D721Med (cell line): Measurements from ENCODE around the gene GTF2H2.
"Not testable (repeated sequence)": the region's sequence is repeated elsewhere in the genome, so short reads cannot be mapped to it uniquely, and the experiment has no call there.

ENCODE experiments used
- DNase-seq: peaks from one replicate; pipeline ENCODE4 v3.0.0; 2011; ENCODE audit warnings: low spot score; ENCODE audit not compliant: insufficient read length
- FAIRE-seq: peaks from 2 replicates; lab custom pipeline; 2011; peaks lifted over from hg19 to GRCh38; lab: Jason Lieb, UNC

The GTF2H2 gene

DNA sequence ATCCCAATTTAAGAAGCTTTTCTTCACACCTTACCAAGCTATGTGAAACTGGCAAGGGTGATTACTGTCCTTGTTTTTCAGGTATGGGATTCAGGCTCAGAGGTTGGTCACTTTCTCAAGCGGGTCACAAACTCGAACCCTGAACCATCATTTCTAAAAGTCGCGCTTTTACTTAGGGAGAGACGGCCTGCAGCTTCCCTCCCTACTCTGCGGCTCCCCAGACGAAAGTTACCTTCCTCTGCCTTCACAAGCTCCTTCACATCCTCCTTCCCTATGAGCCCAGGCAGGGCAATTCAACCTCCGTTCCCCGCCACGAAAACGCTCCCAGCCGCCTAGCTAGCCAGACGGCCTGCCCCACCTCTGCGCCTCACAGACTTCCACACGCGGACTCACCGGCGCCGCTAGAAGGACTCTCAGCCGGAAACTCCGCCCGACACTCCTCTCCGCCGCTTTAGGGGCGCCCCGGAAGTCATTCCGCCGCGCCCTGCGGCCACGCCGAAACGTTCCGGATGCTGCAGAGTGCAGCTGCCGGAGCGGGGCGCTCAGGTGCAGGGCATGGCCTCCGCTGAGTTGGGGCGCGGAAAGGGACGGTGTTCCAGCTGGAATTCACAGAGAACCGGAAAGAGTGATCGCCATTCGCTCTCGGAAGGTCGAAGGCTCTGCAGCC is at the start of gene GTF2H2:
Gene GTF2H2 (minus strand): TSS at position 415 of the 667 bp plus-strand sequence. CDS start 4,913 bp downstream, outside the sequence.
- not testable (repeated sequence) for DNase-seq, FAIRE-seq

DNA sequence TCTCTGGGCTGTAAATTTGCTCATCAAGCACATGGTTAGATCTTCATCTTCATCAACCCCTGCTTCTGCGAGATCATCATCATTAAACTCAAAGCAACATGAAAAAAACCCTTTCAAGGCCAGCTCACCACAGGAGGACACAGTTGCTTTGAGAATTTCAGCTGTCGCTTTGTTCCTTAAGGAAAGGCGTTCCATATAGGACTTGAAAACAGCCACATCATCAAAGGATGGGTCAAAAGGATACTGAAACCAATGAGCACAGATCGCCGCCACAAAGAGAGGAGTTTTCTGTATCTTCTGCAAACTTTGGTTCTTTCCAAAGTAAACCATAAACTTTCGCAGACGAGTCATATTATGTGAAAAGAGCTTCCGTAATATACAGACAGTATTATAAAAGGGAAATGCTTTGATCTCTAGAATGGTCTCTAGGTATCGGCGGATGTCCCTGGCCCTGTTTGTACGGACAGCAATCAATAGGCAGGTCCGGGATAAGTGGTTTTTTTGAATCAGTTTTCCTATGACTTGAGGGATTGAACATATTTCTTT is 42.3 kb upstream of the GTF2H2 start:
- FAIRE-seq, DNase-seq: not testable (repeated sequence)

DNA sequence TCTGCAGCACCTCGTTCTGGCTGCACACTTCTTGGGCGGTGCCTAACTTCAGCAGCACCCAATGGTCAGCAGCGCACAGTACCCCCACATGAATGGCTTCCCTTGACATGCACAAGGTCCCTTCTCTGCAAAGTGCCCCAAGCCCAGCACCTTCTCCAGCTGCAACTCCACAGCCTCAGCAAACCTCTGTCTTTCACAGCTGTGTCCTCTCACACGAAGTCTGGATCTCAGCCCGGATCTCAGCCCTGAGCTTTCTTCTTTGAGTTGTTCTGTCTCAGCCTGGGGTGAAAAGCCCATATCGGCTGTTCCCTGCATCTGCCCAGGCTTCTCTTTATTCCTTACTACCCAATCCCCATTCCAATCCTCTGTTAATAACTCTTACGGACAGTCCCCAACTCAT is 32.5 kb upstream of the GTF2H2 start:
- DNase-seq, FAIRE-seq: not testable (repeated sequence)

DNA sequence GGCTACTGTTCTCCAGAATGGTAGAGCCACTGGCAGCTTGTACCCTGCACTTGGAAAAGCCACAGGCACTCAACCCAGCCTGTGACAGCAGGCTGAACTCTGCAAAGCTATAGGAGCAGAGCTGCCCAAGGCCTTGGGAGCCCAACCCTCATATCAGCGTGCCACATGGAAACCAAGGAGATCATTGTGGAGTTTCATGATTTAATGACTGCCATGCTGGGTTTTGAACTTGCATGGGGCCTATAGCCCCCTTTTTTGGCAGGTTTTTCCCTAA is 30.4 kb upstream of the GTF2H2 start:
- not testable (repeated sequence) for FAIRE-seq, DNase-seq

DNA sequence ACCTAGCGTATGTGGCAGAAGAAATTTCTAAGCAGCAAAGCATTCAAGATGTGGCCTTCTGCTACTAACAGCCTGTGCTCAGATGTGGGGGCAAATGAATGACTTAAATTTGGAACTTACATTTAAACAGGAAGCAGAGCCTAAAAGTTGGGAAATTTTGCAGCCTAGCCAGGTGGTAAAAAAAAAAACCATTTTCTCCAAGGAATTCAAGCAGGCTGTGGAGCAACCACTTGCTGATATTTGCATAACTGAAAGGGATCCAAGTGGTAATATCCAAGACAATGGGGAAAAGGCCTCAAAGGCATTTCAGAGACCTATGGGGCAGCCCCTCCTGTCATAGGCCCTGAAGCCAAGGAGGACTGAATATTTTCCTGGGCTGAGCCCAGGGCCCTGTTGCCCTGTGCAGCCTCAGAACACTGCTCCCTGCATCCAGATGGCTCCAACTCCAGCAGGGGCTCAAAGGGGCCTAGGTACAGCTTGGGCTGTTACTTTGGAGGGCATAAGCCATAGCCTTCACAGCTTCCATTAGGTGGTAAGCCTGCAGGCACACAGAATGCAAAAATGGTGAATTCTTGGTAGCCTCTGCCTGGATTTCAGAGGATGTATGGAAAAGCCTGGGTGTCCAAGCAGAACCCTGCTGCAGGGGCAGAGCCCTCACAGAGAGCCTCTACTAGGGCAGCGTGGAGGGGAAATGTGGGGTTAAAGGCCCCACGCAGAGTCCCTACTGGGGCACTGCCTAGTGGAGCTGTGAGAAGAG is 29.9 kb upstream of the GTF2H2 start:
- DNase-seq, FAIRE-seq: not testable (repeated sequence)

DNA sequence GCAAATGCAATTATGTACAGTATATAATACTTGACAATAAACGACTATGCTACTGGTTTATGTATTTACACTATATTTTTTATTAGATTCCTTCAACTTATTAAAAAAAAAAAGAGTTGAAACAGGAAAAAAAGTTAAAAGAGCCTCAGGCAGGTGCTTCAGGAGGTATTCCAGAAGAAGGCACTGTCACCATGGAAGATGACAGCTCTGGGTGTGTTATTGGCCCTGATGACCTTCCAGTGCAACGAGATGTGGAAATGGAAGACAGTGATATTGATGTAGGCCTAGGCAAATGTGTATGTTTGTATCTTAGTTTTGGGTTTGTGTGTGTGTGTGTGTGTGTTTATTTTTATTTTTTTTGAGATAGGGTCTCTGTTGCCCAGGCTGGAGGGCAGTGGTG is 22.3 kb upstream of the GTF2H2 start:
- not testable (repeated sequence) for FAIRE-seq, DNase-seq

DNA sequence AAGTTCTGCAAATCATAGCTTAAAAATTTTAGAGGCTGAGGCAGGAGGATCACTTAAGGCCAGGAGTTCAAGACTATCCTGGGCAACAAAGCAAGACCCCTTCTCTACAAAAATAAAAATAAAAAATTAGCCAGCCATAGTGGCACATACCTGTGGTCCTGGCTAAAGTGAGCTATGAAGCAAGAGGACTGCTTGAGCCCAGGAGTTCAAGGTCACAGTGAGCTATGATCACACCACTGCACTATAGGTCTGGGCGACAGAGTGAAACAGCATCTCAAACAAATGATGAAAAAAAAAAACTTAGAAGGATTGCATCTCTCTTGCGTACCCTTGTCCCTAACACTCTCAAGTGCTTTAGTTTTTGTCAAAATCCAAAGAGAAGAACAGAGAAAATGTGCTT is 21.3 kb upstream of the GTF2H2 start:
- not testable (repeated sequence) for FAIRE-seq, DNase-seq

DNA sequence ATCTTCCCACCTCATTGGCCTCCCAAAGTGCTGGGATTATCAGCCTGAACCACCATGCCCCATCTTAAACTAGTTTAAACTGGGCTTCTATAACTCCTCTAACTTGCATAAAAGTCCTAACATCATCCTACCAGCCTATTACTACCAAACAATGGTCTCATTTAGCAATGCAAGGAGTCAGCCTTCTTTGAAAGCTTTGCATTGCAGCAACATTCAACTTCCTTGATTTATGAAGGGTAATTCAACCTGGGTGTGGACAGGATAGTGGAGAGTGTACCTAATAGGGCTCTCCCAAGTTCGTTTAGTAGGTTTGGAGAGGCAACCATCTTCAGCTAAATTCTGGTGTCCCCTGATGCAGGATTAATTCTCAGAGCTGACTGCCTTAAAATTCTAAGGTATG is 18.7 kb upstream of the GTF2H2 start:
- not testable (repeated sequence) for FAIRE-seq, DNase-seq

DNA sequence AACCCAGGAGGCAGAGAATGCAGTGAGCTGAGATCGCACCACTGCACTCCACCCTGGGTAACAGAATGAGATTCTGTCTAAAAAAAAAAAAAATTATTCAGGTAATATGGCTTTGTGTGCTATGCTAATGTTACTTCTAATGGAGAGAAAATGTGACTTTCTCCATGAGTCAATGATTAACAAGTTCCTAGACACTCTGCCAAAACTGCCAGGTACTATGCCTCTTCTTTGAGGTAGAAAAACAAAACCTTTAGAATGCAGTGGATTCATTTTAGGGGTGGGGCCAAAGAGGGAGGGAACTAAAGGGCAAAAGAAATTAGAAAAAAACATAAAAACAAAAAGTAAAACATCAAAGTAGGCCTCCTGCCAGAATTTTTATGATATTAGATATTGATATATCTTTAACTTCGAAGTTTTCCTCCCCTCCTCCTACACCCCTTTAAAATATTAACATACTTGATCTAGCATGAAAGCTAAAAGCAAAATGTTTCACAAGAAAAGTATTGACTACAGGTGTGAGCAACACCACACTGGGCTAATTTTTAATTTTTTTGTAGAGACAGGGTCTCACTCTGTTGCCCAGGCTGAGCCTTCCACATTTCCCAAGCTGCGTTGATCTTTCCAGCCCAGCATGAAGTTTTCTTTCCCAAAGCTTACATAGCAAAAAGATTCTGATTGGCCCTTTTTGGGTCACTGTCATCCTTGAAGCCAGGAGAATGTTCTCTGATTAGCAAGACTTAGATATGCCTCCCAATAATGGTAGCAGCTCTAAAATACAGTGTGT is 17.0 kb upstream of the GTF2H2 start:
- FAIRE-seq, DNase-seq: not testable (repeated sequence)

DNA sequence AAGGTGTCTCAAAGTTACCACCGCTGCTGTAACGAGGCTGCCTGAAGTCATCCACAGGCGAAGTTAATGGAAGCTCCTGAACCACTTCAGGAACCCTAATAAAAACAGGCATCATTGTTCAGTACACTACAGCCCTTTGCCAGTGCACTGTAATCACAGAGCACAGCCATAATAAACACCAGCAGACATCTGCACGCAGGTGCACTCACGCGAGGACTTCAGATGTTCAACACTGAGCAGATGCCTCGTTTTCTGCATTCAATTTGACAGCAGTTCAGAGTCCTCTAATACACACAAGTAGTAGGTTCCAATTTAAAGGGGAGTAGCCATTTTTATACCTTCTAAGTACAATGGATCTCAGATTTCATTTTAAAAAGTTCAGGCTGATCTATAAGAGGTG is 15.4 kb upstream of the GTF2H2 start:
- FAIRE-seq, DNase-seq: not testable (repeated sequence)

DNA sequence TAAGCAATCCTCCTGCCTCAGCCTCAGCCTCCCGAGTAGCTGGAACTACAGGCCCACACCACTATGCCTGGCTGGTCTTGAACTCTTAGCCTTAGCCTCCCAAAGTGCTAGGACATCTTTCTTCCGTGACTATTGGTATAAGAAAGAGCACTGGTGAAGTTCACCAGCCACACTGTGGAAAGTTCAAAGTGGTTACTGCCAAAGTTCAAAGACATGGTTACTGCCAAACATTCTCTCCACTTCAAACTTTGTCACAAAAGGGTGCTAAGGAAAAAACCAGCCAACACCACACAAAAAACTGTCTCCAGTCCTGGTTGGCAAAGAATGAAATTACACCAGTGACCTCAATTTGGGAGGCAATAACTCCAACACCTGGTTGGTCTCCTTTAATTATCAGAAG is 14.9 kb upstream of the GTF2H2 start:
- not testable (repeated sequence) for FAIRE-seq, DNase-seq

DNA sequence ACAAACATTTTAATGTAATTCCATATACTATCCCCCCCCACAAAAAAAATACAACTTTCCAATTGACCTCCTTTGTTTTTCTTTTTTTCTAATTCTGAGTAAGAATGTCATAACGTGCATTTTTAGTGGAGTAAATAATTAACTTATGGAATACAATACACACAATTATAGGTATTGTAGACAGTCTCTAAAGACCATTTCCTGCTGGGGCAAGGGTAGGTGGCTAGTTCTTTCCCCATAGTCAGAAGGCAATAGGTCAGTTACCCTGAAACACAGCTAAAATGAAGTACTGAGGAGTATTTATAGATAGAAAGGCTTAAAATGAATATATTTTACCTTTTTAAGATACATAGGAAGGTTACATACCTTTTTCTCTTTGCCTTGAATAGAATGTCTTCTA is 6.2 kb downstream of the GTF2H2 start:
- not testable (repeated sequence) for FAIRE-seq, DNase-seq

DNA sequence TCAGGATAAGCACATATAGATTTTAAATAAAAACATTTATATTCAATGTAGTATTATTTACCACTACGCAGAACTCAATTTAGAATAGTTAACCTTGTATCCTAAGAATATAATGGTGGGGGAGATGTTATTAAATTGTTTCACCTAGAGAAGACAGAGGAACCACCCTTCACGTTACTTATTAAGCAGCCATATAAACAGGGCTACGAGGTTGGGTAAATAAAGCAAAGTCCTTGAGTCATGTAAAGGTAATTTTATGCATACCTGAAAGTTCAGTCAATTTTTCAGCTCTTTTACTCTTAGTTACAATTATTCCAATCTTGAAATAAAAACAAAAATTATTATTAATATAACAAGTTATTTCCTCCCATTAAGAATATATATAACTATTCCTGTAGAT is 8.1 kb downstream of the GTF2H2 start:
- not testable (repeated sequence) for DNase-seq, FAIRE-seq

DNA sequence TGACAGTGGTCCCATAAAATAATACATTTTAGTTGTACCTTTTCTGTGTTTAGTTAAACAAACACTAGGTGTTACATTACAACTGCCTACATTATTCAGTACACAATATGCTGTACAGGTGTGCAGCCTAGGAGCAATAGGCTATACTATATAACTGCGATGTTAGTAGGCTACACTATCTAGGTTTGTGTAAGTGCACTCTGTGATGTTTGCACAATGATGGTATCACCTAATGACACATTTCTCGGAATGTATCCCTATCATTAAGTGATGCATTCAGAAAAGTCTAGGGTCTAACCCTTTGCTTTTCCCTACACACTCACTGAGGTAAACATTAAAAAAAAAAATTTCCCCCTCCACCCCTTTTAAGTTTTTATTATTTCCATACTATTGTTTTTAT is 22.7 kb downstream of the GTF2H2 start:
- FAIRE-seq = not testable (repeated sequence)

DNA sequence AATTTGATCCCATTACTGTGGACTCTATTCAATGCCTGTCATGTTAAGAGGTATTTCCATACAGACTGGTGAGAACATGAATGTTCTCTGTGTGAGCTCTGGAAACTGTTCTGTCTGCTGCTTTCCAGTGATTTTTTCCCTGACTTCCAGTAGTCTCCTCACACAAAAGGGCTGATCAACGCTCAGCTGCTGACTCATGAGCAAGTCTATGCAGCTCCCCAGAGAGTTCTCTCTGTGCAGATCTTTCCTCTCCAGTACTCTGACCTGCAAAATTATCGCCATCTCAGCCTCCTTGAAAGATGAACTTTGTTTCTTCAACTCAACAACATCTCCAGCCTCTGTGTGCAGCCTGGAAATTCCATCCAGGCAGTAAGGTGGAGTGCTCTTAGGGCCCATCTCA is 23.3 kb downstream of the GTF2H2 start:
- FAIRE-seq, DNase-seq: not testable (repeated sequence)

More for the DNA sequence above, 22.7 kb downstream of the GTF2H2 start:
- not testable (repeated sequence) for DNase-seq

DNA sequence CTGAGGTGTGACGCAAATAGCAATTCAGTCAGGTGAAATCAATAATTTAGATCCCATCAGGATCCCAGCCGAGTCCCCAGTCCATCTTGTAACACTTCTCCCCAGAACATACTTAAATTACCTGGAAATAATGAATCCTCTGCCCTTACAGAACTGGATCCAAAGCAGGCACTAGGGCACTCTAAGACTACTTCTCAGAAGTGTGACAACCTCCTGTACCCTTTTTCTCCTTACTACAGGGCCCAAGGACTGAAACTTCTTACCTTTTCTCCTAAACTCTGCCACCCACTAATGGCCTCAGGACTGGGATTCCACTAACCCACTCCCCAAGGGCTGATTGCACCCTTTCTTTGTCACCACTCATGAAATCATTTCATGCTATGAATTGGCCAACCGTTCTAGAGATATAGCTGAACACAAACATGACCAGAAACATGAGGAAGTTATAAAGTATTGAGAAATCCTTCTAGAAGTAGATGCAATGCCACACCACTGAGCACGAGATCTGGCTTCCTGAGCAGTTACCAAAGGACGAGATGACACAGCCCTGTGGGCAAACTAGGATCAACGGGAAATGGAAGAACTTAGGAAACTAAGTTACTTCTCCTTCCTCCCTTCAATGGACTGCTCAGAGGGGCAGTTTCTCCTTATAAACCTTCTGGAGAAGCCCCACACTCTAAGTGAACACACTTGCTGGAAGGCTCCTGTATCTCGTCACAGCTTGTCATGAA is 36.3 kb downstream of the GTF2H2 start:
- DNase-seq, FAIRE-seq: not testable (repeated sequence)

DNA sequence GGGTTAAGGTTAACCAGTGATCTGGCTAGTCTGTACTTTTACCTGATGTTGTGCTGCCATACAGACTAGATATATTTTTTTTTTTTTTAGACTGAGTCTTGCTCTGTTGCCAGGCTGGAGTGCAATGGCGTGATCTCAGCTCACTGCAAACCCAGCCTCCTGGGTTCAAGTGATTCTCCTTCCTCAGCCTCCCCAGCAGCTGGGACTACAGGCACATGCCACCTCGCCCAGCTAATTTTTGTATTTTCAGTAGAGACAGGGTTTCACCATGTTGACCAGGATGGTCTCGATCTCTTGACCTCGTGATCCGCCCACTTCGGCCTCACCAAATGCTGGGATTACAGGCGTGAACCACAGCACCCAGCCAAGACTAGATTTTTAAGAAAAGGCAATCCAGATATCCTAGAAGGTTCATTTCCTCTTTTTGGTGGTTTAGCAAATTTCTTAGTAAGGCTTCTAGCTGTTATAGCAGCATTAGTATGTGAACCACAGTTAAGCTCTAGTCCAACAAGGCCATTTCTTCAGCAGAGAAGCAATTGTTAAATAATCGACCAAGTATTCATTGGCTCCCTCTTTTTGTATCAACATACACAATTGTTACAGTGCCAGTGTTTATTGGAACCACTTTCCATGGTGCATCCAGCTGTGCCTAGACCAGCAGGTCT is 42.1 kb downstream of the GTF2H2 start, which contains the start of gene NAIP:
Gene NAIP (minus strand): TSS at position 51 of the 665 bp plus-strand sequence. CDS start 12,424 bp downstream, outside the sequence.
- not testable (repeated sequence) for DNase-seq, FAIRE-seq

DNA sequence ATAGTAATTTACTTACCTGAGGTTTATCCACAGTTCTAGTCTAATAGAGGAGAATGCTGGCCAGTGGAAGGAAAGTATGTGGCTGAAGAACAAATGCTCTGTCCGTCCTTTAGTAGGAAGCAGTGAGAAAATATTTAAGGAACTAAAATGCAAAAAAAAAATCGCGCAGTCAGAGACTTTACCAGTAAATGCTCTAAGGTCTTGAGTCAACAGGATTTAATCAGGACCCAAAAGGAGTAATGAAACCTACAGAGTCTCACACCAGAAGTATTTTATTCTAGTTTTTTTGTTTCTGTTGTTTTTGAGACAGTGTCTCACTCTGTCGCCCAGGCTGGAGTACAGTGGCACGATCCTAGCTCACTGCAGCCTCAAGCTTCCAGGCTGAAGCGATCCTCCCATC is 46.8 kb downstream of the GTF2H2 start:
- DNase-seq, FAIRE-seq: not testable (repeated sequence)
